ENCODE data around the gene PALMD. TPM values are rescaled to one million over a fixed set of nuclear protein-coding genes. Genes with fewer than 3 reads are reported as not detected.

The PALMD gene
- total RNA-seq, 4 donors from 2014 or later: 60.7 to 254 (median 79.1) TPM

DNA sequence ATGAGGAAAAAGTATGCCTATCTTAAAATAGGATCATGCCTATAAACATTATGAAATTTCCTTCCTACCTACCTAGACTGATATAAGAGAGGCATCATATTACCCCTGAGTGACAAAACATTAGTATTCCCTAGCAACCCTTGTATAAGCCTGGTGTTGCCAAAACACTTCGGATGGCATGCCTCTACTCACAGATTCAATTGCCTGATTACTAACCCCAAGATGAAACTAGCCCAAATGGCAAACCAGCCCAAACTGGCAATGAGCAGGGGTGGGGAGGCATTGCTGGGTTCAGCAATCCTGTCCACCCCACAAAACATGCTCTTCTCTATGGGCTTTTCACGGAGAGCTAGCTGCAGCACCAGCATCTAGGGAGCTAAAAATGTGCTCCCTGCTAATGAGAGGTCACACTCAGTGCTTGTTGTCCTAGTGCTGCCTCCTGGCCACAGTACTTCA, 13.9 kb downstream of the PALMD start:
- H3K27me3 ChIP-seq: no peaks in the 10 kb centered on the region
- peaks cover 93 to 95% of the 10 kb centered on the region in 2 donors for H3K4me1 ChIP-seq
- in situ Hi-C loops (cut with MboI; ENCODE audit: low sequenced_read_pairs in 4 of 4): no loop called here
- ATAC-seq: peak; percentile 55 to 57
- no peaks in the 10 kb centered on the region for H3K9me3 ChIP-seq
- H3K27ac ChIP-seq: peak overlapping the region; percentile 88 to 97 (median 90)
- peak in 1 of 2 donors; percentile 25 for DNase-seq
- peak overlapping the region in 2 of 4 donors; percentile 16 to 17 for H3K4me3 ChIP-seq
- no peak for TF ChIP-seq POLR2A (IDR thresholded peaks at IDR 0.05)
- TF ChIP-seq, protein P1, sequence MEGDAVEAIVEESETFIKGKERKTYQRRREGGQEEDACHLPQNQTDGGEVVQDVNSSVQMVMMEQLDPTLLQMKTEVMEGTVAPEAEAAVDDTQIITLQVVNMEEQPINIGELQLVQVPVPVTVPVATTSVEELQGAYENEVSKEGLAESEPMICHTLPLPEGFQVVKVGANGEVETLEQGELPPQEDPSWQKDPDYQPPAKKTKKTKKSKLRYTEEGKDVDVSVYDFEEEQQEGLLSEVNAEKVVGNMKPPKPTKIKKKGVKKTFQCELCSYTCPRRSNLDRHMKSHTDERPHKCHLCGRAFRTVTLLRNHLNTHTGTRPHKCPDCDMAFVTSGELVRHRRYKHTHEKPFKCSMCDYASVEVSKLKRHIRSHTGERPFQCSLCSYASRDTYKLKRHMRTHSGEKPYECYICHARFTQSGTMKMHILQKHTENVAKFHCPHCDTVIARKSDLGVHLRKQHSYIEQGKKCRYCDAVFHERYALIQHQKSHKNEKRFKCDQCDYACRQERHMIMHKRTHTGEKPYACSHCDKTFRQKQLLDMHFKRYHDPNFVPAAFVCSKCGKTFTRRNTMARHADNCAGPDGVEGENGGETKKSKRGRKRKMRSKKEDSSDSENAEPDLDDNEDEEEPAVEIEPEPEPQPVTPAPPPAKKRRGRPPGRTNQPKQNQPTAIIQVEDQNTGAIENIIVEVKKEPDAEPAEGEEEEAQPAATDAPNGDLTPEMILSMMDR (IDR thresholded peaks at IDR 0.05 in 4 of 5, conservative IDR thresholded peaks at IDR 0.05 in 1 of 5): no peak
- intact Hi-C loops (cut with DNase I; ENCODE audit: low total_unique reads): loop anchor here (2.0 to 10.0 kb wide), 2 partner anchors 13 to 185 kb away; partner anchors contain the start of gene PALMD
- peaks cover 0 to 3% of the 10 kb centered on the region in 2 donors for H3K36me3 ChIP-seq

DNA sequence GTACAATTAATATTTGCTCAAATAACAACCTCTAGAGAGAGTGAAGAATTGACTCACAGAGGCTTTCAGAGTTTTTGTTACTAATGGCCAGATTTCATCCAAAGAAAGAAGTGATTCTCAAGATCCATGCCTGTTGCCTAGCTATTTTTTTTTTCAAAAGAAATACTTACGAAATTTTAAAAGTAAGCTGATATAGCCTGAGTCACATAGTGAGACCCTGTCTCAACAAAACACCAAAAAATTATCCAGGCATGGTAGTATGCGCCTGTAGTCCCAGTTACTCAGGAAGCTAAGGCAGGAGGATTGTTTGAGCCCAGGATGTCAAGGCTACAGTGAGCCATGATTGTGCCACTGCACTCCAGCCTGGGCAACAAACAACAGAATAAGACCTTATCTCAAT, 14.6 kb downstream of the PALMD start:
- ATAC-seq (no peak), DNase-seq (no peak)
- in situ Hi-C loops (cut with MboI; ENCODE audit: low sequenced_read_pairs in 4 of 4): no loop called here
- intact Hi-C loops (cut with DNase I; ENCODE audit: low total_unique reads): loop anchor here (2.0 to 10.0 kb wide), 2 partner anchors 14 to 184 kb away; partner anchors contain the start of gene PALMD
- Histone ChIP-seq H3K9me3 (no peaks in the 10 kb centered on the region), H3K4me1 (peaks cover 86 to 93% of the 10 kb centered on the region in 2 donors), H3K27ac (peak overlapping the region; percentile 88 to 97 (median 90)), H3K36me3 (peaks cover 0 to 3% of the 10 kb centered on the region in 2 donors), H3K4me3 (no peak overlapping the region), H3K27me3 (no peaks in the 10 kb centered on the region)
- no peak for TF ChIP-seq POLR2A (IDR thresholded peaks at IDR 0.05)
- TF ChIP-seq, protein P1 (IDR thresholded peaks at IDR 0.05 in 4 of 5, conservative IDR thresholded peaks at IDR 0.05 in 1 of 5): no peak

DNA sequence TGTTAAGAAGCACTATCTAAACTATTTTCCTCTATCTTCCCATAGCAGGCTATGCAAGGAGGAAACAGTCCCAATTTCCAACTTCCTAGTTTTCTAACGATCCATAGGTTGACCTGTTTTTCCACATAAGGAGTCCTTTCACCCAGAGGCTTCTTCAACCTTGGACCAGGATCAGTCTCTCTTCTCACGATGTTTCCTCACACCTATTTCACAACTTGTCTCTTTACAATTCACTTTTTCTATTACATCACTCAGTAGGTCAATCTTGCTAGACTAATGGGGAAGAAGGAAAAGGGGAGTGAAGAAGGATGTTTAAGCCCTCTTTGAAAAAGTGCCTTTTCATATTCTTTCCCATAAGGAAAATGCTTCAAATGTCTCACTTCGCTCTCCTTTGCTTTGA, 15.9 kb downstream of the PALMD start:
- in situ Hi-C loops (cut with MboI; ENCODE audit: low sequenced_read_pairs in 4 of 4): no loop called here
- Histone ChIP-seq H3K4me3 (peak overlapping the region in 2 of 4 donors; percentile 12 to 13), H3K36me3 (peaks cover 0 to 3% of the 10 kb centered on the region in 2 donors), H3K4me1 (peaks cover 73 to 87% of the 10 kb centered on the region in 2 donors), H3K27me3 (no peaks in the 10 kb centered on the region), H3K27ac (peak overlapping the region; percentile 88 to 97 (median 90)), H3K9me3 (no peaks in the 10 kb centered on the region)
- DNase-seq (no peak), ATAC-seq (peak; percentile 45 to 68)
- TF ChIP-seq POLR2A (IDR thresholded peaks at IDR 0.05): no peak
- TF ChIP-seq, protein P1 (IDR thresholded peaks at IDR 0.05 in 4 of 5, conservative IDR thresholded peaks at IDR 0.05 in 1 of 5): no peak
- intact Hi-C loops (cut with DNase I; ENCODE audit: low total_unique reads): loop anchor here (2.0 to 10.0 kb wide), 3 partner anchors 15 to 183 kb away; partner anchors contain the start of gene PALMD

DNA sequence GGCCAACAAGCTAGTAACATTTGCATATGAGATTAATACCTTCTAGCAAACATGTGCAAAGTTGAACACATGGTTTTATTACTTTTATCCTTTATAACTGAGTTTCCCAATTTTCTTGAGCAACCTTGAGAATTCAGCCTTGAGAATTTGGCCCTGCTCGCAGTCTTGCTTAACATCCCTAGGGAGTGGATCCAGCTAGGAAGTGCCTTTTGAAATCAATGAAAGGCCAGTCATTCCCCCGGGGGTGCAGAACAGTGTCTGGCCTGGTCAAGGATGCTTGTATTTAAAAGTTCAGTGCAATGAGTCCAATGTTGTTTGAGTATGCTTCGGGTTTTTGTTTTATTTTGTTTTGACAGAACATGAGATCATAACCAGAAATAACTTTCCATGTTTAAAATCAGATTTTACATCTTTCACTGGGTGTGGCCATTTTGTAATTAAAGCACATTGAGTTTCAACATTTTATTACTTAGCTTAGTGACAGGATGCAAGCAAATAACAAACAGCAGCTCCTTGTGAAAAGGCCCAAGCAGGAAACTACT, 16.7 kb downstream of the PALMD start:
- in situ Hi-C loops (cut with MboI; ENCODE audit: low sequenced_read_pairs in 4 of 4): no loop called here
- Histone ChIP-seq H3K4me3 (peak overlapping the region in 1 of 4 donors; percentile 13), H3K27ac (peak overlapping the region; percentile 88 to 97 (median 90)), H3K4me1 (peaks cover 65 to 83% of the 10 kb centered on the region in 2 donors), H3K27me3 (no peaks in the 10 kb centered on the region), H3K9me3 (no peaks in the 10 kb centered on the region), H3K36me3 (peaks cover 0 to 7% of the 10 kb centered on the region in 2 donors)
- DNase-seq (peak; percentile 79 to 87), ATAC-seq (peak; percentile 81)
- intact Hi-C loops (cut with DNase I; ENCODE audit: low total_unique reads): loop anchor here (2.0 to 10.0 kb wide), 2 partner anchors 22 to 182 kb away; no protein-coding TSS in a partner anchor
- TF ChIP-seq, protein P1 (IDR thresholded peaks at IDR 0.05 in 4 of 5, conservative IDR thresholded peaks at IDR 0.05 in 1 of 5): no peak
- peak in 1 of 2 donors; percentile 22 for TF ChIP-seq POLR2A (IDR thresholded peaks at IDR 0.05)
